Measurements from ENCODE around the gene LNX2.

LNX2 gene

GRCh38 chr13:27620377-27621115, at the start of gene LNX2:
LNX2 (minus strand) TSS chr13:27620529; CDS start chr13:27581703, 38,826 bp downstream.
- Histone ChIP-seq H4K20me1 (ENCODE audit: insufficient read depth, low read length) (peaks cover 59% of the 10 kb centered on the region), H3K79me2 (ENCODE audit: low read length) (peaks cover 95% of the 10 kb centered on the region), H3K27me3 (ENCODE audit: low read depth, low read length) (no peaks in the 10 kb centered on the region), H3K36me3 (replicated peaks; ENCODE audit: low read depth, low read length) (peaks cover 33% of the 10 kb centered on the region), H2AFZ (ENCODE audit: low read depth, low read length) (peak within 1 kb of the TSS; percentile 30), H3K27ac (ENCODE audit: low read length) (peak within 1 kb of the TSS; percentile 93), H3K9ac (ENCODE audit: low read length) (peak within 1 kb of the TSS; percentile 85), H3K4me2 (ENCODE audit: low read length) (peak within 1 kb of the TSS; percentile 87), H3K9me3 (ENCODE audit: insufficient read depth, low read length) (no peaks in the 10 kb centered on the region), H3K4me3 (ENCODE audit: low read length) (peak within 1 kb of the TSS; percentile 91), H3K4me1 (ENCODE audit: low read length) (peaks cover 42% of the 10 kb centered on the region)
- no peak for TF ChIP-seq CTCF (IDR thresholded peaks at IDR 0.05; ENCODE audit: low read depth, low read length)
- TF ChIP-seq EZH2phosphoT487 (IDR thresholded peaks at IDR 0.05; ENCODE audit: low read depth): no peak

GRCh38 chr13:27667946-27668345, 47.6 kb upstream of the LNX2 start:
- H3K27me3 ChIP-seq (ENCODE audit: low read depth, low read length): no peaks in the 10 kb centered on the region
- no peak overlapping the region for H3K4me3 ChIP-seq (ENCODE audit: low read length)
- TF ChIP-seq CTCF (IDR thresholded peaks at IDR 0.05; ENCODE audit: low read depth, low read length) (no peak), EZH2phosphoT487 (IDR thresholded peaks at IDR 0.05; ENCODE audit: low read depth) (no peak)
- peaks cover 15% of the 10 kb centered on the region for H3K79me2 ChIP-seq (ENCODE audit: low read length)
- H3K9me3 ChIP-seq (ENCODE audit: insufficient read depth, low read length): no peaks in the 10 kb centered on the region
- H3K9ac ChIP-seq (ENCODE audit: low read length): no peak overlapping the region
- H3K27ac ChIP-seq (ENCODE audit: low read length): no peak overlapping the region
- H4K20me1 ChIP-seq (ENCODE audit: insufficient read depth, low read length): peaks cover 3% of the 10 kb centered on the region; the same call in 1 of the 2 replicates
- no peak overlapping the region for H3K4me2 ChIP-seq (ENCODE audit: low read length)
- H3K4me1 ChIP-seq (ENCODE audit: low read length): no peaks in the 10 kb centered on the region
- peaks cover 14% of the 10 kb centered on the region for H3K36me3 ChIP-seq (replicated peaks; ENCODE audit: low read depth, low read length)
- no peak overlapping the region for H2AFZ ChIP-seq (ENCODE audit: low read depth, low read length)

GRCh38 chr13:27666951-27667350, 46.6 kb upstream of the LNX2 start:
- Histone ChIP-seq H3K4me2 (ENCODE audit: low read length) (no peak overlapping the region), H3K36me3 (replicated peaks; ENCODE audit: low read depth, low read length) (peaks cover 14% of the 10 kb centered on the region), H3K4me1 (ENCODE audit: low read length) (no peaks in the 10 kb centered on the region), H3K9ac (ENCODE audit: low read length) (no peak overlapping the region), H3K9me3 (ENCODE audit: insufficient read depth, low read length) (no peaks in the 10 kb centered on the region), H2AFZ (ENCODE audit: low read depth, low read length) (no peak overlapping the region), H4K20me1 (ENCODE audit: insufficient read depth, low read length) (peaks cover 3% of the 10 kb centered on the region; the same call in 1 of the 2 replicates), H3K27ac (ENCODE audit: low read length) (no peak overlapping the region), H3K4me3 (ENCODE audit: low read length) (no peak overlapping the region), H3K27me3 (ENCODE audit: low read depth, low read length) (no peaks in the 10 kb centered on the region), H3K79me2 (ENCODE audit: low read length) (peaks cover 20% of the 10 kb centered on the region)
- TF ChIP-seq CTCF (IDR thresholded peaks at IDR 0.05; ENCODE audit: low read depth, low read length): no peak
- no peak for TF ChIP-seq EZH2phosphoT487 (IDR thresholded peaks at IDR 0.05; ENCODE audit: low read depth)

GRCh38 chr13:27665761-27666160, 45.4 kb upstream of the LNX2 start:
- no peak for TF ChIP-seq CTCF (IDR thresholded peaks at IDR 0.05; ENCODE audit: low read depth, low read length)
- TF ChIP-seq EZH2phosphoT487 (IDR thresholded peaks at IDR 0.05; ENCODE audit: low read depth): no peak
- peaks cover 14% of the 10 kb centered on the region for H3K36me3 ChIP-seq (replicated peaks; ENCODE audit: low read depth, low read length)
- H3K27me3 ChIP-seq (ENCODE audit: low read depth, low read length): no peaks in the 10 kb centered on the region

More at GRCh38 chr13:27665761-27666160, 45.4 kb upstream of the LNX2 start:
- Histone ChIP-seq H4K20me1 (ENCODE audit: insufficient read depth, low read length) (peaks cover 3% of the 10 kb centered on the region; the same call in 1 of the 2 replicates), H3K9me3 (ENCODE audit: insufficient read depth, low read length) (no peaks in the 10 kb centered on the region), H3K4me2 (ENCODE audit: low read length) (no peak overlapping the region), H2AFZ (ENCODE audit: low read depth, low read length) (no peak overlapping the region), H3K4me1 (ENCODE audit: low read length) (no peaks in the 10 kb centered on the region), H3K9ac (ENCODE audit: low read length) (no peak overlapping the region), H3K4me3 (ENCODE audit: low read length) (no peak overlapping the region), H3K27ac (ENCODE audit: low read length) (no peak overlapping the region), H3K79me2 (ENCODE audit: low read length) (peaks cover 30% of the 10 kb centered on the region)
